ENCODE data around the gene CD53. TPM values are rescaled to one million over a fixed set of nuclear protein-coding genes. Genes with fewer than 3 reads are reported as not detected.
"Not testable (repeated sequence)": the region's sequence is repeated elsewhere in the genome, so short reads cannot be mapped to it uniquely, and the experiment has no call there.

Gene CD53
- 1 to 10 TPM; 5.2 to 7.9 (median 5.7) TPM for polyA plus RNA-seq (ENCODE audit: insufficient read length in 3 of 3)
- long read RNA-seq, donor 1, partial matches to known transcripts: 0 of 2 reads
- long read RNA-seq, donor 1, other reads (novel, unspliced or antisense): 0 of 2 reads
- long read RNA-seq, donor 2, partial matches to known transcripts: 0 of 1 reads
- long read RNA-seq, donor 2, other reads (novel, unspliced or antisense): 0 of 1 reads
- long read RNA-seq, donor 3, partial matches to known transcripts: 0 of 4 reads
- long read RNA-seq, donor 3, other reads (novel, unspliced or antisense): 0 of 4 reads
- long read RNA-seq, donor 4, partial matches to known transcripts: 0 of 1 reads
- long read RNA-seq, donor 4, other reads (novel, unspliced or antisense): 0 of 1 reads
- long read RNA-seq, donor 5: 0 reads
- long read RNA-seq, donor 6, partial matches to known transcripts: 0 of 2 reads
- long read RNA-seq, donor 6, other reads (novel, unspliced or antisense): 0 of 2 reads
- long read RNA-seq, donor 7, partial matches to known transcripts: 0 of 1 reads
- long read RNA-seq, donor 7, other reads (novel, unspliced or antisense): 0 of 1 reads
- long read RNA-seq, donor 8, partial matches to known transcripts: 0 of 1 reads
- long read RNA-seq, donor 8, other reads (novel, unspliced or antisense): 0 of 1 reads
- long read RNA-seq, donor 9, partial matches to known transcripts: 0 of 2 reads
- long read RNA-seq, donor 9, other reads (novel, unspliced or antisense): 0 of 2 reads
- long read RNA-seq, donor 10, partial matches to known transcripts: 0 of 3 reads
- long read RNA-seq, donor 10, other reads (novel, unspliced or antisense): 0 of 3 reads
- long read RNA-seq, donor 11: 0 reads
- long read RNA-seq, donor 12: 0 reads
- long read RNA-seq, donor 13, transcript CD53-201 (8 exons, 1,505 nt): major isoform, 6 of 7 reads
- long read RNA-seq, donor 13, partial matches to known transcripts: 0 of 7 reads
- long read RNA-seq, donor 13, other reads (novel, unspliced or antisense): 0 of 7 reads
- long read RNA-seq, donor 14, partial matches to known transcripts: 0 of 3 reads
- long read RNA-seq, donor 14, other reads (novel, unspliced or antisense): 0 of 3 reads
- long read RNA-seq, donor 15, partial matches to known transcripts: 0 of 1 reads
- long read RNA-seq, donor 15, other reads (novel, unspliced or antisense): 0 of 1 reads
- long read RNA-seq, donor 16, partial matches to known transcripts: 0 of 4 reads
- long read RNA-seq, donor 16, other reads (novel, unspliced or antisense): 0 of 4 reads

GRCh38 chr1:110872745-110873720 is at the start of gene CD53:
Gene CD53, plus strand, starts transcription at chr1:110873148. Its CDS starts 18,261 bp downstream, at chr1:110891409.
- no peak for DNase-seq (ENCODE audit: extremely low read depth in 1 of 11, low read depth in 9 of 11, low spot score in 4 of 11)

GRCh38 chr1:110824192-110824591 is 48.8 kb upstream of the CD53 start:
- no peak for DNase-seq (ENCODE audit: extremely low read depth in 1 of 11, low read depth in 9 of 11, low spot score in 4 of 11)

- no peak for DNase-seq (ENCODE audit: extremely low read depth in 1 of 11, low read depth in 9 of 11, low spot score in 4 of 11)
Observed at GRCh38 chr1:110829955-110830553, 42.9 kb upstream of the CD53 start.

GRCh38 chr1:110833779-110834178 is 39.2 kb upstream of the CD53 start:
- not testable (repeated sequence) for DNase-seq (ENCODE audit: extremely low read depth in 1 of 11, low read depth in 9 of 11, low spot score in 4 of 11)

GRCh38 chr1:110846861-110847260 is 26.1 kb upstream of the CD53 start:
- DNase-seq (ENCODE audit: extremely low read depth in 1 of 11, low read depth in 9 of 11, low spot score in 4 of 11): no peak

GRCh38 chr1:110850145-110850544 is 22.8 kb upstream of the CD53 start:
- no peak for DNase-seq (ENCODE audit: extremely low read depth in 1 of 11, low read depth in 9 of 11, low spot score in 4 of 11)

GRCh38 chr1:110850627-110851026 is 22.3 kb upstream of the CD53 start:
- DNase-seq (ENCODE audit: extremely low read depth in 1 of 11, low read depth in 9 of 11, low spot score in 4 of 11): no peak

GRCh38 chr1:110853135-110853534 is 19.8 kb upstream of the CD53 start:
- DNase-seq (ENCODE audit: extremely low read depth in 1 of 11, low read depth in 9 of 11, low spot score in 4 of 11): no peak

- no peak for DNase-seq (ENCODE audit: extremely low read depth in 1 of 11, low read depth in 9 of 11, low spot score in 4 of 11)
Observed at GRCh38 chr1:110856410-110856809, 16.5 kb upstream of the CD53 start.

- DNase-seq (ENCODE audit: extremely low read depth in 1 of 11, low read depth in 9 of 11, low spot score in 4 of 11): no peak
Observed at GRCh38 chr1:110857964-110858948, 14.7 kb upstream of the CD53 start.

GRCh38 chr1:110859062-110859461 is 13.9 kb upstream of the CD53 start:
- DNase-seq (ENCODE audit: extremely low read depth in 1 of 11, low read depth in 9 of 11, low spot score in 4 of 11): no peak

- DNase-seq (ENCODE audit: extremely low read depth in 1 of 11, low read depth in 9 of 11, low spot score in 4 of 11): no peak
Observed at GRCh38 chr1:110860174-110860573, 12.8 kb upstream of the CD53 start.

GRCh38 chr1:110860620-110861019 is 12.3 kb upstream of the CD53 start:
- DNase-seq (ENCODE audit: extremely low read depth in 1 of 11, low read depth in 9 of 11, low spot score in 4 of 11): not testable (repeated sequence)

- DNase-seq (ENCODE audit: extremely low read depth in 1 of 11, low read depth in 9 of 11, low spot score in 4 of 11): not testable (repeated sequence)
Observed at GRCh38 chr1:110861942-110862341, 11.0 kb upstream of the CD53 start.

GRCh38 chr1:110864287-110864686 is 8.7 kb upstream of the CD53 start:
- no peak for DNase-seq (ENCODE audit: extremely low read depth in 1 of 11, low read depth in 9 of 11, low spot score in 4 of 11)

- DNase-seq (ENCODE audit: extremely low read depth in 1 of 11, low read depth in 9 of 11, low spot score in 4 of 11): no peak
Observed at GRCh38 chr1:110870721-110871388, 2.1 kb upstream of the CD53 start.
